Ascending aorta (tissue), 2 donors: ENCODE data around the gene RPS13. TPM values are rescaled to one million over a fixed set of nuclear protein-coding genes. Genes with fewer than 3 reads are reported as not detected.
A peak's percentile ranks its signal among the peaks of the same experiment; 100 is the strongest.
"Not testable (repeated sequence)": the region's sequence is repeated elsewhere in the genome, so short reads cannot be mapped to it uniquely, and the experiment has no call there.

Source experiments
- DNase-seq, 2 donors: peaks; one replicate each; pipeline ENCODE4 v3.0.0-alpha.2; 2019; ENCODE audit warnings: low spot score in 2 of 2
- H3K27ac ChIP-seq, 2 donors: fragments of 200-600 bp; sonication (generic); one replicate each; pipeline ENCODE4 v1.5.1; 2016 to 2017; ENCODE audit warnings: mild to moderate bottlenecking in 1 of 2
- H3K27me3 ChIP-seq: fragments of 200-600 bp; sonication (generic); one replicate; pipeline ENCODE4 v1.5.1; 2017
- H3K36me3 ChIP-seq, 2 donors: fragments of 200-600 bp; sonication (generic); one replicate each; pipeline ENCODE4 v1.5.1; 2016
- H3K4me1 ChIP-seq, 2 donors: fragments of 200-600 bp; sonication (generic); one replicate each; pipeline ENCODE4 v1.5.1; 2016 to 2017; ENCODE audit warnings: mild to moderate bottlenecking in 1 of 2
- H3K4me3 ChIP-seq, 2 donors: fragments of 200-600 bp; sonication (generic); one replicate each; pipeline ENCODE4 v1.5.1; 2016 to 2017; ENCODE audit warnings: mild to moderate bottlenecking in 1 of 2
- H3K9me3 ChIP-seq, 2 donors: fragments of 200-600 bp; sonication (generic); one replicate each; pipeline ENCODE4 v1.5.1; 2016
- intact Hi-C: fragments of 100-400 bp; cut with DNase I; formaldehyde crosslinking; loops from one replicate; pipeline ENCODE4 v1.15.1; 2023
- total RNA-seq: library from RNA; depleted of rRNA; stranded (reverse); fragments of >200 nt; gene quantifications from one replicate; pipeline ENCODE4 v1.1.0, GENCODE V29; 2016
- TF ChIP-seq, protein P1 (sequence below), 3 experiments: fragments of 200-600 bp in 2 of 3; fragments of 450-650 bp in 1 of 3; sonication (generic) in 2 of 3; IDR thresholded peaks; one replicate each; pipeline ENCODE4 v1.5.1; 2016 to 2019; ENCODE audit warnings: antibody characterized with exemption in 3 of 3, mild to moderate bottlenecking in 1 of 3, moderate library complexity in 1 of 3

The RPS13 gene
- 987 TPM for total RNA-seq

GRCh38 chr11:17077520-17078401 lies at the start of gene RPS13:
RPS13 (minus strand) TSS chr11:17077667; CDS start chr11:17077641, 26 bp downstream.
- Histone ChIP-seq H3K4me3 (peak within 1 kb of the TSS; percentile 87 to 97), H3K36me3 (peaks cover 25 to 27% of the 10 kb centered on the region in 2 donors), H3K4me1 (peaks cover 8 to 23% of the 10 kb centered on the region in 2 donors), H3K9me3 (no peaks in the 10 kb centered on the region), H3K27ac (peak within 1 kb of the TSS; percentile 92 to 93), H3K27me3 (no peaks in the 10 kb centered on the region)
- TF ChIP-seq, protein P1, sequence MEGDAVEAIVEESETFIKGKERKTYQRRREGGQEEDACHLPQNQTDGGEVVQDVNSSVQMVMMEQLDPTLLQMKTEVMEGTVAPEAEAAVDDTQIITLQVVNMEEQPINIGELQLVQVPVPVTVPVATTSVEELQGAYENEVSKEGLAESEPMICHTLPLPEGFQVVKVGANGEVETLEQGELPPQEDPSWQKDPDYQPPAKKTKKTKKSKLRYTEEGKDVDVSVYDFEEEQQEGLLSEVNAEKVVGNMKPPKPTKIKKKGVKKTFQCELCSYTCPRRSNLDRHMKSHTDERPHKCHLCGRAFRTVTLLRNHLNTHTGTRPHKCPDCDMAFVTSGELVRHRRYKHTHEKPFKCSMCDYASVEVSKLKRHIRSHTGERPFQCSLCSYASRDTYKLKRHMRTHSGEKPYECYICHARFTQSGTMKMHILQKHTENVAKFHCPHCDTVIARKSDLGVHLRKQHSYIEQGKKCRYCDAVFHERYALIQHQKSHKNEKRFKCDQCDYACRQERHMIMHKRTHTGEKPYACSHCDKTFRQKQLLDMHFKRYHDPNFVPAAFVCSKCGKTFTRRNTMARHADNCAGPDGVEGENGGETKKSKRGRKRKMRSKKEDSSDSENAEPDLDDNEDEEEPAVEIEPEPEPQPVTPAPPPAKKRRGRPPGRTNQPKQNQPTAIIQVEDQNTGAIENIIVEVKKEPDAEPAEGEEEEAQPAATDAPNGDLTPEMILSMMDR (IDR thresholded peaks at IDR 0.05): no peak
- intact Hi-C loops: loop anchor here (1.0 to 10.0 kb wide), 8 partner anchors 63 to 1555 kb away; partner anchors contain the start of genes C11orf58, NCR3LG1, NUCB2 and PIK3C2A
- peak; percentile 90 to 98 for DNase-seq

DNA sequence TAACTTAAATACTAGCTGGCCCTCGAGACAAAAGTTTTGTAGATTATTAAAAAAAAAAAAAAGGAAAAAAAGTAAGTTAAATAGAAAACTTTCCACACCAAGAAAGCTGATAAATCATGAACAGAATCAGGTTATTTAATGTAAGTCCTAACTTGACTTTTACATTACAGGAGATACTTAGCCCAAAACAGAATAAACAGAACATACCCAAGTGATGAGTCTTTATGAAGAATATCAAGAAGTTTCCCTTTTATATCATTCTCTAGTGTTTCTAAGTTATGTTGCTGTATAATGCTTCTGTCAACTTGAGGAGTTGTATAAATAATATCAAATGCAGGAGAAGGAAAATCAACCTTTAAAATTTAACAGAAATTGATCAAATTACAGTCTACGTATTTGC lies 44.5 kb upstream of the RPS13 start:
- Histone ChIP-seq H3K36me3 (peaks cover 21 to 22% of the 10 kb centered on the region in 2 donors), H3K4me1 (no peaks in the 10 kb centered on the region), H3K27ac (no peak overlapping the region), H3K9me3 (no peaks in the 10 kb centered on the region), H3K27me3 (no peaks in the 10 kb centered on the region), H3K4me3 (no peak overlapping the region)
- DNase-seq: no peak
- TF ChIP-seq, protein P1 (IDR thresholded peaks at IDR 0.05): no peak
- intact Hi-C loops: no loop called here

DNA sequence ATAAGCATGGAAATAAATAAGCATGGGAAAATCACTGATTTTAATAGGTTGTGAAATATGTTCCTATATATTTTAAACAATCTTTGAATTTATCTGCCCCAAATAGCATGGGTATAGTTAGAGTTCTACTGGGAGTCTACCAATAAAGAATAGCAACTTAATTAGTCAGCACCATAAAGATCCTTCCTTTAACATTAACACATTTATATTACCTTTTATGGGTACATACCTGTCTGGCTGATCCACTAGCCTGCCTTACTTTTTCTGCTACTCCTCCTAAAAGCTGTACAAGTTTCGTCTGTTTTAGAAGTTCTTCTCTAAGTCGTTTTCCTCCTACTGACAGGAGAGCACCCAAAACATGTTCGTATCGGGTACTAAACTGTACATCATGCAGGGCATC lies 39.8 kb upstream of the RPS13 start:
- DNase-seq: no peak
- Histone ChIP-seq H3K27me3 (no peaks in the 10 kb centered on the region), H3K9me3 (no peaks in the 10 kb centered on the region), H3K36me3 (peaks cover 22 to 49% of the 10 kb centered on the region in 2 donors), H3K27ac (no peak overlapping the region), H3K4me1 (no peaks in the 10 kb centered on the region), H3K4me3 (no peak overlapping the region)
- intact Hi-C loops: no loop called here
- TF ChIP-seq, protein P1 (IDR thresholded peaks at IDR 0.05): no peak

- no peak for DNase-seq
- no peak overlapping the region for H3K4me3 ChIP-seq
- intact Hi-C loops: no loop called here
- H3K27ac ChIP-seq: no peak overlapping the region
- no peaks in the 10 kb centered on the region for H3K27me3 ChIP-seq
- no peaks in the 10 kb centered on the region for H3K9me3 ChIP-seq
- peaks cover 22 to 53% of the 10 kb centered on the region in 2 donors for H3K36me3 ChIP-seq
- TF ChIP-seq, protein P1 (IDR thresholded peaks at IDR 0.05): no peak
- H3K4me1 ChIP-seq: no peaks in the 10 kb centered on the region
Measured at GRCh38 chr11:17116117-17116516, 38.6 kb upstream of the RPS13 start.

DNA sequence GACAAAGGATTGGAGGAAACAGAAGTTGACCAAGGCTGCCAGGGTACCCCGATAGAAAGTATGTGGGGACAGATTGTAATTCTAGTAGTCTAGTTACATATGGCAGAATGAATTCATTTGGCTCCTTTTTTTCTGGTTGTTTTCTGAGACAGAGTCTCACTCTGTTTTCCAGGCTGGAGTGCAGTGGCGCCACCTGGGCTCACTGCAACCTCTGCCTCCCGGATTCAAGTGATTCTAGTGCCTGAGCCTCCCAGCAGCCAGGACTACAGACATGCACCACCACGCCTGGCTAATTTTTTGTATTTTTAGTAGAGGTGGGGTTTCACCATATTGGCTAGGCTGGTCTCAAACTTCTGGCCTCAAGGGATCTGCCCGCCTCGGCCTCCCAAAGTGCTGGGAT lies 30.3 kb upstream of the RPS13 start:
- intact Hi-C loops: not testable (repeated sequence)

GRCh38 chr11:17105404-17106040 lies 28.1 kb upstream of the RPS13 start:
- H3K36me3 ChIP-seq: peaks cover 53 to 92% of the 10 kb centered on the region in 2 donors
- H3K4me1 ChIP-seq, intact Hi-C loops, H3K9me3 ChIP-seq, H3K27me3 ChIP-seq, H3K4me3 ChIP-seq, H3K27ac ChIP-seq, DNase-seq: not testable (repeated sequence)

More for the DNA sequence above, 30.3 kb upstream of the RPS13 start:
- not testable (repeated sequence) for H3K27me3 ChIP-seq, H3K27ac ChIP-seq, H3K4me1 ChIP-seq, H3K9me3 ChIP-seq, H3K4me3 ChIP-seq, DNase-seq
- peaks cover 41 to 88% of the 10 kb centered on the region in 2 donors for H3K36me3 ChIP-seq
